SK-MEL-5 (cell line): ENCODE results near the gene KRTAP21-1. TPM values are rescaled to one million over a fixed set of nuclear protein-coding genes. Genes with fewer than 3 reads are reported as not detected.
A peak's percentile ranks its signal among the peaks of the same experiment; 100 is the strongest.
"Not testable (repeated sequence)": the region's sequence is repeated elsewhere in the genome, so short reads cannot be mapped to it uniquely, and the experiment has no call there.

Experiments
- DNase-seq: peaks from one replicate; pipeline ENCODE4 v3.0.0-alpha.2; 2016; ENCODE audit warnings: low read depth, low spot score
- in situ Hi-C: cut with HindIII; loops from 2 replicates; pipeline ENCODE4 v1.10.0; 2016; ENCODE audit warnings: low sequenced_read_pairs, high pct_unique_total_duplicates, low pct_unique_long_range_greater_than_20kb
- polyA plus RNA-seq, 2 experiments: library from polyadenylated mRNA; depleted of rRNA; stranded (reverse); fragments of >200 nt; gene quantifications; 2 replicates each; pipeline ENCODE4 v1.2.3, GENCODE V29; 2015
- total RNA-seq: library from RNA; depleted of rRNA; stranded (reverse); fragments of >200 nt; shearing (Covaris generic); gene quantifications from 2 replicates; pipeline ENCODE4 v1.2.3, GENCODE V29; 2014; rRNA removed

The KRTAP21-1 gene
- not detected in 2 replicates for total RNA-seq
- not detected in 2 replicates for polyA plus RNA-seq (2015; cell fraction: cytosol; rRNA removed)
- polyA plus RNA-seq (2015; cell fraction: nucleus; rRNA removed), result not detected in 2 replicates

GRCh38 chr21:30755328-30755727 is at the start of gene KRTAP21-1:
Gene KRTAP21-1 (minus strand): TSS chr21:30755428. CDS start chr21:30755378, 50 bp downstream.
- in situ Hi-C loops, result not testable (repeated sequence)

GRCh38 chr21:30800605-30801004 is 45.4 kb upstream of the KRTAP21-1 start:
- no peak for DNase-seq
- in situ Hi-C loops, result no loop called here

More at GRCh38 chr21:30755328-30755727, at the start of gene KRTAP21-1:
- not testable (repeated sequence) for DNase-seq

- in situ Hi-C loops, result no loop called here
- DNase-seq, result no peak
These were observed 38.5 kb upstream of the KRTAP21-1 start for GRCh38 chr21:30793581-30794314.

- in situ Hi-C loops, result no loop called here
- DNase-seq, result no peak
These were observed 24.0 kb upstream of the KRTAP21-1 start for GRCh38 chr21:30779249-30779648.

- in situ Hi-C loops, result no loop called here
- no peak for DNase-seq
These were observed 14.7 kb upstream of the KRTAP21-1 start for GRCh38 chr21:30769724-30770431.

- in situ Hi-C loops, result no loop called here
These were observed 5.5 kb upstream of the KRTAP21-1 start for GRCh38 chr21:30760776-30761175.

GRCh38 chr21:30758306-30758705 is 3.1 kb upstream of the KRTAP21-1 start:
- DNase-seq, result no peak
- in situ Hi-C loops, result no loop called here

More at GRCh38 chr21:30760776-30761175, 5.5 kb upstream of the KRTAP21-1 start:
- DNase-seq, result no peak

GRCh38 chr21:30747159-30747558 is 8.1 kb downstream of the KRTAP21-1 start, which contains the start of gene KRTAP21-2:
Gene KRTAP21-2 (minus strand): TSS chr21:30747259. CDS start chr21:30747202, 57 bp downstream.
- DNase-seq, result no peak
- in situ Hi-C loops, result no loop called here

- in situ Hi-C loops, result no loop called here
- DNase-seq, result no peak
These were observed 14.8 kb downstream of the KRTAP21-1 start for GRCh38 chr21:30740462-30740861.

- DNase-seq, result peak; percentile 52
These were observed 22.2 kb downstream of the KRTAP21-1 start for GRCh38 chr21:30733026-30733425.

GRCh38 chr21:30726726-30727125 is 28.5 kb downstream of the KRTAP21-1 start:
- in situ Hi-C loops, result no loop called here
- DNase-seq, result no peak

More at GRCh38 chr21:30733026-30733425, 22.2 kb downstream of the KRTAP21-1 start:
- in situ Hi-C loops, result no loop called here

GRCh38 chr21:30719401-30719800 is 35.8 kb downstream of the KRTAP21-1 start:
- no peak for DNase-seq
- in situ Hi-C loops, result no loop called here

GRCh38 chr21:30718239-30718909 is 36.9 kb downstream of the KRTAP21-1 start, which contains the start of gene KRTAP21-3:
Gene KRTAP21-3 (minus strand): TSS chr21:30718777. CDS start chr21:30718759, 18 bp downstream.
- in situ Hi-C loops, result no loop called here
- peak; percentile 8 for DNase-seq

- DNase-seq, result peak; percentile 1
- in situ Hi-C loops, result no loop called here
These were observed 38.1 kb downstream of the KRTAP21-1 start for GRCh38 chr21:30717105-30717504.

GRCh38 chr21:30714946-30715345 is 40.3 kb downstream of the KRTAP21-1 start:
- in situ Hi-C loops, result no loop called here
- no peak for DNase-seq

GRCh38 chr21:30714456-30714855 is 40.8 kb downstream of the KRTAP21-1 start:
- in situ Hi-C loops, result no loop called here
- DNase-seq, result no peak

- DNase-seq, result no peak
- in situ Hi-C loops, result no loop called here
These were observed 41.5 kb downstream of the KRTAP21-1 start for GRCh38 chr21:30713766-30714165.

GRCh38 chr21:30710499-30710898 is 44.7 kb downstream of the KRTAP21-1 start:
- DNase-seq, result peak; percentile 5
- in situ Hi-C loops, result no loop called here
